ENCODE measurements around the gene TBC1D1. TPM values are rescaled to one million over a fixed set of nuclear protein-coding genes. Genes with fewer than 3 reads are reported as not detected.

TBC1D1 gene
- total RNA-seq, 1 donor from 2014 or later: 96.0 TPM

DNA sequence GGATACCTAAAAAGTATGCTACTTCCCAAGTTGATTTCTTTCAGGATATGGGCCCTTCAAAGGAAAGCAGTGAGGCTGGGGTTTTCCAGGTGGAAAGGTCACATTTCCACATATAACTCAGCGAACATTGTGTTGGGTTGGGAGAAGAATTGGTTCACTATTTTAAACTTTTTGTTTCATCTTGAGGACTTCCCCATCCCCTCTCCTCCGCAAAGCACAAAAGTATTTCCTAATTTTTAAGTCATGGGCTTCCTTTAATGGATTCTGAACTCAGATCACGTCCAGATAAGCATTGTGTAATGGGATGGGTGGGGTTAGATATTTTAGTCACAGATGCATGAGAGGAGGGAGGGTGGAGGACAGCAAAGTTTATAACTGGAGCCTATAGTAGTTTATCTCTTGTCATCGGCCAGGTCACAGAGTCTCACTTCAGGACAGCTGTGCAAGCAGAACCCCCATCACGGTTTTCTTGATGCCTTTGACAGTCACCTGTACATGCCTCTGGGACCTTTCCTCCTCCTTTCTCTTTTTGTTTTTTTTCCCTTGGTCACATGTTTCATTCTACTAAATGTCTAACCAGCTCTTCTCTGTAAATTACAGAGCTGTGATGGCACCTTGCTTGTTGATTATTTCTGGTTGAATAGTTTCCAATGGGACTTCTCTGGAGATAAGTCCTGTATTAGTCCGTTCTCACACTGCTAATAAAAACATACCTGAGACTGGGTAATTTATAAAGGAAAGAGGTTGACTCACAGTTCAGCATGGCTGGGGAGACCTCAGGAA is 184.7 kb downstream of the TBC1D1 start:
- Histone ChIP-seq H3K27ac (peak overlapping the region; percentile 66), H3K36me3 (no peaks in the 10 kb centered on the region), H3K4me3 (no peak overlapping the region), H3K4me1 (peaks cover 65% of the 10 kb centered on the region), H3K9me3 (no peaks in the 10 kb centered on the region), H3K27me3 (no peaks in the 10 kb centered on the region)
- TF ChIP-seq, protein P1, sequence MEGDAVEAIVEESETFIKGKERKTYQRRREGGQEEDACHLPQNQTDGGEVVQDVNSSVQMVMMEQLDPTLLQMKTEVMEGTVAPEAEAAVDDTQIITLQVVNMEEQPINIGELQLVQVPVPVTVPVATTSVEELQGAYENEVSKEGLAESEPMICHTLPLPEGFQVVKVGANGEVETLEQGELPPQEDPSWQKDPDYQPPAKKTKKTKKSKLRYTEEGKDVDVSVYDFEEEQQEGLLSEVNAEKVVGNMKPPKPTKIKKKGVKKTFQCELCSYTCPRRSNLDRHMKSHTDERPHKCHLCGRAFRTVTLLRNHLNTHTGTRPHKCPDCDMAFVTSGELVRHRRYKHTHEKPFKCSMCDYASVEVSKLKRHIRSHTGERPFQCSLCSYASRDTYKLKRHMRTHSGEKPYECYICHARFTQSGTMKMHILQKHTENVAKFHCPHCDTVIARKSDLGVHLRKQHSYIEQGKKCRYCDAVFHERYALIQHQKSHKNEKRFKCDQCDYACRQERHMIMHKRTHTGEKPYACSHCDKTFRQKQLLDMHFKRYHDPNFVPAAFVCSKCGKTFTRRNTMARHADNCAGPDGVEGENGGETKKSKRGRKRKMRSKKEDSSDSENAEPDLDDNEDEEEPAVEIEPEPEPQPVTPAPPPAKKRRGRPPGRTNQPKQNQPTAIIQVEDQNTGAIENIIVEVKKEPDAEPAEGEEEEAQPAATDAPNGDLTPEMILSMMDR (IDR thresholded peaks at IDR 0.05): no peak
- TF ChIP-seq POLR2A (IDR thresholded peaks at IDR 0.05) (no peak), POLR2AphosphoS5 (IDR thresholded peaks at IDR 0.05; ENCODE audit: insufficient read depth in 1 of 2, low read depth in 1 of 2) (peak in 1 of 2 donors; percentile 81)
- intact Hi-C loops (cut with DNase I): loop anchor here (10.0 kb wide), 1 partner anchor 99 kb away; no protein-coding TSS in a partner anchor
- DNase-seq (ENCODE audit: extremely low spot score in 2 of 2): no peak

DNA sequence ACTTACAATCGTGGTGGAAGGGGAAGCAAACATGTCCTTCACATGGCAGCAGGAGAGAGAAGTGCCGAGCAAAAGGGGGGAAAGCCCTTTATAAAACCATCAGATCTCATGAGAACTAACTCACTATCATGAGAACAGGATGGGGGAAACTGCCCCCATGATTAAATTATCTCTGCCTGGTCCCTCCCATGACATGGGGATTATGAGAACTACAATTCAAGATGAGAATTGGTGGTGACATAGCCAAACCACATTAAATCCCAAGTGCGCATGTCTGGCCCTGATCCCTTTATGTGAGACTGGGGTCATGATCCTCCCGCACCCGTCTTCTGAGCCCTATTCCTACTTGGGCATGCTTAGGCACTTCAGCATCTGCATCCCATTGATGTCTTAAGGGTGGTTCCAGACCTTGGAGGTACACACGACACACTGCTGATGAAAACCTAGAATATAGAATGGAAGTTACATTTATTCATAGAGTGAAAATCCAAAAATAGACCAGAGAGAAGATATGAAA is 185.3 kb downstream of the TBC1D1 start:
- intact Hi-C loops (cut with DNase I): loop anchor here (10.0 kb wide), 1 partner anchor 99 kb away; no protein-coding TSS in a partner anchor
- TF ChIP-seq, protein P1 (IDR thresholded peaks at IDR 0.05): no peak
- DNase-seq (ENCODE audit: extremely low spot score in 2 of 2): no peak
- Histone ChIP-seq H3K27me3 (no peaks in the 10 kb centered on the region), H3K36me3 (no peaks in the 10 kb centered on the region), H3K27ac (peak overlapping the region; percentile 66), H3K4me3 (no peak overlapping the region), H3K4me1 (peaks cover 65% of the 10 kb centered on the region), H3K9me3 (no peaks in the 10 kb centered on the region)

DNA sequence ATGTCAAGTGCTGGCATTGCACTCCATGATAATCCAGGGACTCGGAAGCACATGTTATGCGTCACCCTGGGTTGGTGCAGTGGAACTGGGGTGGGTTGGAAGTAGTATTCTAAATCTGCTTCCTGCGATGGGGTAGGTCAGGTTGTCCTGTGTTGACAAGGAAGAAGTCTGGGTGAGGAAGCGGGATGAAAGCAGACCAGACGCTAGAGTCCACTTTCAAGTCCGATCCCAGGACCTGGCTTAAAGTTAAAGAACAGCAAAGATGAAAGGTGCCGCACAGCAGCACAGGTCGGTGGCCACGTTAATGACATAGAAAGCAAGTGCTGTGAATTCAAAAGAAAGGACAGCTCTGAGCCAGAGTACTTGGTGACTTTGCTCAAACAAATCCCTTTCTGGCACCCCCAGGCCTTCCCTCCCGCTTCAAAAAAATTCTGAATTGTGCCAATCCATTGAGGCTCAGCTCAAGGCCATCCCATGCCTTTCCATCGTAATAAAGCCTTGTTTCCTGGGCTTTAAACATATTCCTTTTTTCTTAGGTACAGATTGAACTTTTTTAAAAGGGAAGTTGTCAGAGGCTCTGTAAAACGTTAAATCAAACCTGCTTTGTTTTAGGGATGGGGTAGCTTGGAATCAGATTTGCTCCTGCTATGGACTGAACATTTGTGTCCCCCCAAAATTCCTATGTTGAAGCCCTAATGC is 187.1 kb downstream of the TBC1D1 start:
- intact Hi-C loops (cut with DNase I): loop anchor here (10.0 kb wide), 1 partner anchor 97 kb away; no protein-coding TSS in a partner anchor
- H3K4me3 ChIP-seq: no peak overlapping the region
- H3K36me3 ChIP-seq: no peaks in the 10 kb centered on the region
- H3K4me1 ChIP-seq: peaks cover 49% of the 10 kb centered on the region
- H3K9me3 ChIP-seq: no peaks in the 10 kb centered on the region
- TF ChIP-seq POLR2A (IDR thresholded peaks at IDR 0.05) (no peak), POLR2AphosphoS5 (IDR thresholded peaks at IDR 0.05; ENCODE audit: insufficient read depth in 1 of 2, low read depth in 1 of 2) (no peak)
- TF ChIP-seq, protein P1 (IDR thresholded peaks at IDR 0.05): no peak
- no peaks in the 10 kb centered on the region for H3K27me3 ChIP-seq
- DNase-seq (ENCODE audit: extremely low spot score in 2 of 2): no peak
- no peak overlapping the region for H3K27ac ChIP-seq

DNA sequence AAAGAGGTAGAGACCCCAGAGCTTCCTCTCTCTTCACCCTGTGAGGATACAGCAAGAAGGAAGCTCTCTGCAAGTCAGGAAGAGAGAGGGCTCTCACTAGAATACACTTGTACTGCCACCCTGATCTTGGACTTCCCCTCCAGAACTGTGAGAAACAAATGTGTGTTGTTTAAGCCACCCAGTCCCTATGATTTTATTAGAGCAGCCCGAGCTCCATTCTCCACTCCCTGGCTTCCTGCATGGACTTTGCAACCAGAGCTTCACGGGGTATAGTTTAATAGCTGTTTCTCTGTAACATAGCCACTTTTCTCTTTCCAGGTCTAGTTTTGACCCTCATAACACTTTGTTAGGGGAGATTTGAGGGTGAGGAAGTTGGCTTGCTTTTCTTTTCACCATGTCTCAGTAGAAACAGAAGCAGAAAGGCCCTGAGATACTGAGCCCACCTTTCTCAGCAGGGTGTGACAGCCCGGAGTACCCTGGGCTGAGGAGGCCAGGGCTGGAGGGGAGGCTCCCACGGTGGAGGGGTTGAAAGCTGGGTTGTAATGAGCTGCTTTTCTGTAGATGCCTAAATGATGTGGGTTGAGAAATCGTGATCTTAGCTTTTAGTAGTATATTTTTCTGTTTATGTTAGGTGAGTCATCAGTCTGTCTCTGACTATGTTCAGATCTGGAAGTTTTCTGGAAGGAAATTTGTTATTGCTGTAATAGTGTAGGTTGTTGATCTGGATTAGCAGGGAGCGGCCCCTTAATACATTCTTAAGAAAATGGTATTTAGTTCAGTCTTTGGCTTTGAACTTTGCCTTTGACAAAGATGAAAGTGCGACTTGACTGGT is 187.9 kb downstream of the TBC1D1 start:
- Histone ChIP-seq H3K4me1 (peaks cover 41% of the 10 kb centered on the region), H3K36me3 (no peaks in the 10 kb centered on the region), H3K27ac (peak overlapping the region; percentile 30), H3K9me3 (no peaks in the 10 kb centered on the region), H3K4me3 (no peak overlapping the region), H3K27me3 (no peaks in the 10 kb centered on the region)
- intact Hi-C loops (cut with DNase I): loop anchor here (10.0 kb wide), 1 partner anchor 96 kb away; no protein-coding TSS in a partner anchor
- no peak for DNase-seq (ENCODE audit: extremely low spot score in 2 of 2)
- TF ChIP-seq, protein P1 (IDR thresholded peaks at IDR 0.05): no peak
- no peak for TF ChIP-seq POLR2AphosphoS5 (IDR thresholded peaks at IDR 0.05; ENCODE audit: insufficient read depth in 1 of 2, low read depth in 1 of 2)

Measured in vagina (tissue), 2 donors.